H1 (cell line): ENCODE measurements around the gene RCSD1. TPM values are rescaled to one million over a fixed set of nuclear protein-coding genes. Genes with fewer than 3 reads are reported as not detected.

Source experiments
- ASH2L ChIP-seq: fragments of 200-600, 300-600 bp; sonication (generic); IDR thresholded peaks from one replicate; pipeline ENCODE4 v1.7.1; 2017; ENCODE audit warnings: low read length
- CBX5 ChIP-seq: fragments of 300-800, 300-1000 bp; sonication (generic); IDR thresholded peaks from 2 replicates; pipeline ENCODE4 v1.7.1; 2016; ENCODE audit warnings: antibody characterized with exemption, low read length, low read depth
- CHD1 ChIP-seq: IDR thresholded peaks from 2 replicates; pipeline ENCODE4 v1.6.1; 2012; ENCODE audit warnings: low read depth, low read length, improper control_type of control experiment
- EGR1 ChIP-seq: IDR thresholded peaks from 2 replicates; pipeline ENCODE4 v1.6.1; 2011; ENCODE audit warnings: low read depth, low read length, borderline replicate concordance
- HDAC2 ChIP-seq, 2 experiments: fragments of 300-600 bp in 1 of 2; sonication (generic) in 1 of 2; IDR thresholded peaks; 2 replicates each; pipeline ENCODE4 v1.6.1; 2011 to 2012; ENCODE audit warnings: low read depth in 2 of 2, low read length in 2 of 2, mild to moderate bottlenecking in 2 of 2, moderate library complexity in 2 of 2, borderline replicate concordance in 1 of 2, inconsistent platforms in 1 of 2
- JUND ChIP-seq: IDR thresholded peaks from 2 replicates; pipeline ENCODE4 v1.6.1; 2011; ENCODE audit warnings: mild to moderate bottlenecking, improper control_type of control experiment, low read length
- KDM1A ChIP-seq: fragments of 200-600, 300-600 bp; sonication (generic); IDR thresholded peaks from 2 replicates; pipeline ENCODE4 v1.7.1; 2016; ENCODE audit warnings: mild to moderate bottlenecking, low read length, borderline replicate concordance
- KDM5A ChIP-seq: fragments of 200-600 bp; IDR thresholded peaks from 2 replicates; pipeline ENCODE4 v1.7.1; 2012; ENCODE audit warnings: mild to moderate bottlenecking, low read length, inconsistent platforms, mixed read lengths
- NANOG ChIP-seq: IDR thresholded peaks from 2 replicates; pipeline ENCODE4 v1.6.1; 2011; ENCODE audit warnings: low read length, low read depth, mild to moderate bottlenecking, inconsistent platforms; ENCODE audit not compliant: insufficient read depth, poor library complexity, severe bottlenecking
- NRF1 ChIP-seq: IDR thresholded peaks from 2 replicates; pipeline ENCODE4 v1.6.1; 2011; ENCODE audit warnings: mild to moderate bottlenecking, low read depth, low read length, improper control_type of control experiment
- RFX5 ChIP-seq: IDR thresholded peaks from 2 replicates; pipeline ENCODE4 v1.6.1; 2011; ENCODE audit warnings: low read depth, low read length, improper control_type of control experiment, borderline replicate concordance
- TCF12 ChIP-seq: IDR thresholded peaks from 2 replicates; pipeline ENCODE4 v1.6.1; 2011; ENCODE audit warnings: low read depth, mild to moderate bottlenecking, low read length
- polyA plus RNA-seq, 7 experiments: library from polyadenylated mRNA; depleted of rRNA in 3 of 7; stranded (reverse) in 5 of 7; unstranded in 2 of 7; fragments of >200 nt in 5 of 7; fragments of 200-250 nt in 2 of 7; gene quantifications; 1 replicate in 5 of 7; 2 replicates in 1 of 7; 4 replicates in 1 of 7; pipeline versions ENCODE4 v1.2.1 to v1.2.3, GENCODE V29; 2011 to 2013; ENCODE audit warnings: missing spikeins in 2 of 7, mixed read lengths in 2 of 7
- total RNA-seq: library from RNA; stranded (reverse); fragmentation: NEBNext Ultra II Directional; extraction: Animal tissue kit (Norgen Biotek cat#: 25700); gene quantifications from 2 replicates; pipeline ENCODE4 v1.2.1, GENCODE V29; 2021
- TF ChIP-seq, protein P1 (sequence below): fragments of 300-600 bp; sonication (generic); IDR thresholded peaks from 2 replicates; pipeline ENCODE4 v1.7.1; 2012; ENCODE audit warnings: low read length, moderate library complexity, mild to moderate bottlenecking, inconsistent platforms; ENCODE audit not compliant: insufficient replicate concordance

The RCSD1 gene
- total and polyA plus RNA-seq, 2 of the 8 experiments (the other 6 are each of a cell fraction or from before 2014, with no cell fraction given), result 0.47 to 0.69 TPM

DNA sequence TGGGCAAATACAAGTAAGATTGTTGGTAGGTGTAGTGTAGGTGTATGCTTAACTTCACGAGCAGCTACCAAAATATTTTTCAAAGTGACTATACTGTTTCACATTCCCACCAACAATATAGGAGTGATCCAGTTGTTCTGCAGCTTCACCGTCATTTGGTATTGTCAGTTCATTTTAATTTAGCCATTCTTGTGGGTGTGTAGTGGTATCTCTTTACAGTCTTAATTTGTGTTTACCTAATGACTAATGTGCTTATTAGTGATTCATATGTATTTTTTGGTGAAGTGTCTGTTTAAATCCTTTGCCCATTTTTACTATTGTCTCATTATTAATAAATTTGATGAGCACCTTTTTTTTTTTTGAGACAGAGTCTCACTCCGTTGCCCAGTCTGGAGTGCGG lies 35.4 kb downstream of the RCSD1 start (continued):
- TF ChIP-seq, protein P1, sequence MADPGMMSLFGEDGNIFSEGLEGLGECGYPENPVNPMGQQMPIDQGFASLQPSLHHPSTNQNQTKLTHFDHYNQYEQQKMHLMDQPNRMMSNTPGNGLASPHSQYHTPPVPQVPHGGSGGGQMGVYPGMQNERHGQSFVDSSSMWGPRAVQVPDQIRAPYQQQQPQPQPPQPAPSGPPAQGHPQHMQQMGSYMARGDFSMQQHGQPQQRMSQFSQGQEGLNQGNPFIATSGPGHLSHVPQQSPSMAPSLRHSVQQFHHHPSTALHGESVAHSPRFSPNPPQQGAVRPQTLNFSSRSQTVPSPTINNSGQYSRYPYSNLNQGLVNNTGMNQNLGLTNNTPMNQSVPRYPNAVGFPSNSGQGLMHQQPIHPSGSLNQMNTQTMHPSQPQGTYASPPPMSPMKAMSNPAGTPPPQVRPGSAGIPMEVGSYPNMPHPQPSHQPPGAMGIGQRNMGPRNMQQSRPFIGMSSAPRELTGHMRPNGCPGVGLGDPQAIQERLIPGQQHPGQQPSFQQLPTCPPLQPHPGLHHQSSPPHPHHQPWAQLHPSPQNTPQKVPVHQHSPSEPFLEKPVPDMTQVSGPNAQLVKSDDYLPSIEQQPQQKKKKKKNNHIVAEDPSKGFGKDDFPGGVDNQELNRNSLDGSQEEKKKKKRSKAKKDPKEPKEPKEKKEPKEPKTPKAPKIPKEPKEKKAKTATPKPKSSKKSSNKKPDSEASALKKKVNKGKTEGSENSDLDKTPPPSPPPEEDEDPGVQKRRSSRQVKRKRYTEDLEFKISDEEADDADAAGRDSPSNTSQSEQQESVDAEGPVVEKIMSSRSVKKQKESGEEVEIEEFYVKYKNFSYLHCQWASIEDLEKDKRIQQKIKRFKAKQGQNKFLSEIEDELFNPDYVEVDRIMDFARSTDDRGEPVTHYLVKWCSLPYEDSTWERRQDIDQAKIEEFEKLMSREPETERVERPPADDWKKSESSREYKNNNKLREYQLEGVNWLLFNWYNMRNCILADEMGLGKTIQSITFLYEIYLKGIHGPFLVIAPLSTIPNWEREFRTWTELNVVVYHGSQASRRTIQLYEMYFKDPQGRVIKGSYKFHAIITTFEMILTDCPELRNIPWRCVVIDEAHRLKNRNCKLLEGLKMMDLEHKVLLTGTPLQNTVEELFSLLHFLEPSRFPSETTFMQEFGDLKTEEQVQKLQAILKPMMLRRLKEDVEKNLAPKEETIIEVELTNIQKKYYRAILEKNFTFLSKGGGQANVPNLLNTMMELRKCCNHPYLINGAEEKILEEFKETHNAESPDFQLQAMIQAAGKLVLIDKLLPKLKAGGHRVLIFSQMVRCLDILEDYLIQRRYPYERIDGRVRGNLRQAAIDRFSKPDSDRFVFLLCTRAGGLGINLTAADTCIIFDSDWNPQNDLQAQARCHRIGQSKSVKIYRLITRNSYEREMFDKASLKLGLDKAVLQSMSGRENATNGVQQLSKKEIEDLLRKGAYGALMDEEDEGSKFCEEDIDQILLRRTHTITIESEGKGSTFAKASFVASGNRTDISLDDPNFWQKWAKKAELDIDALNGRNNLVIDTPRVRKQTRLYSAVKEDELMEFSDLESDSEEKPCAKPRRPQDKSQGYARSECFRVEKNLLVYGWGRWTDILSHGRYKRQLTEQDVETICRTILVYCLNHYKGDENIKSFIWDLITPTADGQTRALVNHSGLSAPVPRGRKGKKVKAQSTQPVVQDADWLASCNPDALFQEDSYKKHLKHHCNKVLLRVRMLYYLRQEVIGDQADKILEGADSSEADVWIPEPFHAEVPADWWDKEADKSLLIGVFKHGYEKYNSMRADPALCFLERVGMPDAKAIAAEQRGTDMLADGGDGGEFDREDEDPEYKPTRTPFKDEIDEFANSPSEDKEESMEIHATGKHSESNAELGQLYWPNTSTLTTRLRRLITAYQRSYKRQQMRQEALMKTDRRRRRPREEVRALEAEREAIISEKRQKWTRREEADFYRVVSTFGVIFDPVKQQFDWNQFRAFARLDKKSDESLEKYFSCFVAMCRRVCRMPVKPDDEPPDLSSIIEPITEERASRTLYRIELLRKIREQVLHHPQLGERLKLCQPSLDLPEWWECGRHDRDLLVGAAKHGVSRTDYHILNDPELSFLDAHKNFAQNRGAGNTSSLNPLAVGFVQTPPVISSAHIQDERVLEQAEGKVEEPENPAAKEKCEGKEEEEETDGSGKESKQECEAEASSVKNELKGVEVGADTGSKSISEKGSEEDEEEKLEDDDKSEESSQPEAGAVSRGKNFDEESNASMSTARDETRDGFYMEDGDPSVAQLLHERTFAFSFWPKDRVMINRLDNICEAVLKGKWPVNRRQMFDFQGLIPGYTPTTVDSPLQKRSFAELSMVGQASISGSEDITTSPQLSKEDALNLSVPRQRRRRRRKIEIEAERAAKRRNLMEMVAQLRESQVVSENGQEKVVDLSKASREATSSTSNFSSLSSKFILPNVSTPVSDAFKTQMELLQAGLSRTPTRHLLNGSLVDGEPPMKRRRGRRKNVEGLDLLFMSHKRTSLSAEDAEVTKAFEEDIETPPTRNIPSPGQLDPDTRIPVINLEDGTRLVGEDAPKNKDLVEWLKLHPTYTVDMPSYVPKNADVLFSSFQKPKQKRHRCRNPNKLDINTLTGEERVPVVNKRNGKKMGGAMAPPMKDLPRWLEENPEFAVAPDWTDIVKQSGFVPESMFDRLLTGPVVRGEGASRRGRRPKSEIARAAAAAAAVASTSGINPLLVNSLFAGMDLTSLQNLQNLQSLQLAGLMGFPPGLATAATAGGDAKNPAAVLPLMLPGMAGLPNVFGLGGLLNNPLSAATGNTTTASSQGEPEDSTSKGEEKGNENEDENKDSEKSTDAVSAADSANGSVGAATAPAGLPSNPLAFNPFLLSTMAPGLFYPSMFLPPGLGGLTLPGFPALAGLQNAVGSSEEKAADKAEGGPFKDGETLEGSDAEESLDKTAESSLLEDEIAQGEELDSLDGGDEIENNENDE, result no peak
- TF ChIP-seq NANOG (no peak), KDM5A (no peak), RFX5 (no peak), KDM1A (no peak), CHD1 (no peak), HDAC2 (IDR thresholded peaks at IDR 0.05; ENCODE audit: borderline replicate concordance in 1 of 2, low read depth in 2 of 2, low read length in 2 of 2) (no peak), NRF1 (no peak), TCF12 (no peak), JUND (no peak), EGR1 (no peak), CBX5 (no peak), ASH2L (no peak)
